CD4-positive, alpha-beta T cell (primary cell): Measurements from ENCODE around the gene CTCFL. TPM values are rescaled to one million over a fixed set of nuclear protein-coding genes. Genes with fewer than 3 reads are reported as not detected.

Experiments used
- ATAC-seq: fragments of 200-7000 bp; cut with Tn5 transposase; one replicate; pipeline ENCODE4 v1.10.0; 2022; ENCODE audit warnings: mild to moderate bottlenecking; ENCODE audit not compliant: poor library complexity
- CTCF ChIA-PET: fragments of 350-600 bp; sonication (Branson Sonifier 250); formaldehyde crosslinking; loops from one replicate; lab custom pipeline; 2021; ENCODE audit warnings: antibody characterized with exemption, inconsistent platforms; lab: Charles Lee
- POLR2A ChIA-PET: fragments of 350-600 bp; sonication (Branson Sonifier 250); formaldehyde crosslinking; loops from one replicate; lab custom pipeline; 2021; ENCODE audit warnings: antibody characterized with exemption, inconsistent platforms; lab: Charles Lee
- DNase-seq, 14 experiments: peaks; one replicate each; pipeline ENCODE4 v3.0.0-alpha.2; 2013 to 2020; ENCODE audit warnings: mixed read lengths in 2 of 14
- H3K27ac ChIP-seq, 2 donors: one replicate each; pipeline versions ENCODE4 v1.5.1 to v1.7.0; 2013; ENCODE audit warnings: low read length in 2 of 2, low read depth in 1 of 2, mild to moderate bottlenecking in 1 of 2
- H3K27me3 ChIP-seq, 2 experiments: 1 replicate in 1 of 2; 2 replicates in 1 of 2; pipeline versions ENCODE4 v1.6.1 to v1.7.0; 2013; ENCODE audit warnings: low read length in 2 of 2, control low read depth in 1 of 2, mild to moderate bottlenecking in 1 of 2, moderate library complexity in 1 of 2; ENCODE audit not compliant: insufficient read depth in 2 of 2, control insufficient read depth in 1 of 2
- H3K36me3 ChIP-seq: one replicate; pipeline ENCODE4 v1.6.1; 2013; ENCODE audit warnings: low read length, control low read depth; ENCODE audit not compliant: insufficient read depth
- H3K4me1 ChIP-seq: one replicate; pipeline ENCODE4 v1.6.1; 2013; ENCODE audit warnings: low read length, control low read depth; ENCODE audit not compliant: insufficient read depth
- H3K4me3 ChIP-seq: one replicate; pipeline ENCODE4 v1.5.1; 2013; ENCODE audit warnings: mild to moderate bottlenecking, low read length, moderate library complexity
- H3K9me3 ChIP-seq, 2 experiments: 1 replicate in 1 of 2; 2 replicates in 1 of 2; pipeline versions ENCODE4 v1.6.1 to v1.7.0; 2013; ENCODE audit warnings: low read length in 2 of 2, mild to moderate bottlenecking in 2 of 2, control low read depth in 1 of 2, moderate library complexity in 1 of 2; ENCODE audit not compliant: control insufficient read depth in 1 of 2, insufficient read depth in 1 of 2
- H3K27ac Mint-ChIP-seq: one replicate; pipeline ENCODE4 v1.8.0; 2020; ENCODE audit warnings: mixed read lengths
- H3K27me3 Mint-ChIP-seq: one replicate; pipeline ENCODE4 v1.8.0; 2021; ENCODE audit warnings: mixed read lengths
- H3K36me3 Mint-ChIP-seq: one replicate; pipeline ENCODE4 v1.8.0; 2021; ENCODE audit warnings: low read depth, mixed read lengths
- H3K4me1 Mint-ChIP-seq: one replicate; pipeline ENCODE4 v1.8.0; 2021; ENCODE audit warnings: low read depth, mixed read lengths
- H3K4me3 Mint-ChIP-seq: one replicate; pipeline ENCODE4 v1.8.0; 2020; ENCODE audit warnings: mild to moderate bottlenecking, mixed read lengths
- H3K9me3 Mint-ChIP-seq: one replicate; pipeline ENCODE4 v1.8.0; 2020; ENCODE audit warnings: mixed read lengths
- intact Hi-C, 2 experiments: fragments of 100-400 bp; cut with DNase I in 1 of 2; cut with micrococcal nuclease in 1 of 2; formaldehyde crosslinking; loops; one replicate each; pipeline versions ENCODE4 v1.15.1 to v1.9.0; 2023 to 2025; cut with DNase I, micrococcal nuclease
- total RNA-seq, 174 experiments: library from RNA in 2 of 174; stranded (reverse) in 2 of 174; gene quantifications; one replicate each; pipeline ENCODE4 v1.2.3 and lab custom pipeline; 2021 to 2026
- TF ChIP-seq, protein P1 (sequence below): fragments of 200-600 bp; IDR thresholded peaks from one replicate; pipeline ENCODE4 v1.8.0; 2022; ENCODE audit warnings: antibody characterized with exemption, mild to moderate bottlenecking

Gene CTCFL
- total RNA-seq, 2 experiments from 2014 or later = not detected

DNA sequence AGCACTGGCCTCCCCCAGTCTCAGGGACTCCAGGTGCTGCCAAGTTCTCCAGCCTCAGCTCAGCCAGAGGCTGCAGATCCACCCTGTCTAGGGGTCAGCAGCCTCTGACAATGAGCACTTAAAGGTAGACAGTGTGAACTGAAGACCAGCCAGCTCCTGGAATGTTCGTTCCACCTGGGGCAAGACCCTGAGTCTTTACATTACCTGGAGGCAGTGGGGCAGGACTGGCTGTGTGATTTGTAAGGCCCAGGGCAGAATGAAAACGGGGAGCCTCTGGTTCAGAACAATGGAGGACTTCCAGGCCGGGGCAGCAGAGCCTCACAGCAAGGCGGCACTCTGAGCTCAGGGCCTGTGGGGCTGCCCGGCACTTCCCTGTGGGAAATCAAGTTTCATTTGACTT lies 65.0 kb downstream of the CTCFL start:
- Histone ChIP-seq H3K4me1 (no peaks in the 10 kb centered on the region), H3K27ac (no peak overlapping the region), H3K4me3 (no peak overlapping the region), H3K9me3 (peaks cover 0 to 5% of the 10 kb centered on the region in 2 experiments), H3K27me3 (no peaks in the 10 kb centered on the region), H3K36me3 (no peaks in the 10 kb centered on the region)
- POLR2A ChIA-PET = no interaction called here
- no peaks in the 10 kb centered on the region for H3K9me3 Mint-ChIP-seq
- DNase-seq = no peak
- CTCF ChIA-PET = no interaction called here
- TF ChIP-seq, protein P1, sequence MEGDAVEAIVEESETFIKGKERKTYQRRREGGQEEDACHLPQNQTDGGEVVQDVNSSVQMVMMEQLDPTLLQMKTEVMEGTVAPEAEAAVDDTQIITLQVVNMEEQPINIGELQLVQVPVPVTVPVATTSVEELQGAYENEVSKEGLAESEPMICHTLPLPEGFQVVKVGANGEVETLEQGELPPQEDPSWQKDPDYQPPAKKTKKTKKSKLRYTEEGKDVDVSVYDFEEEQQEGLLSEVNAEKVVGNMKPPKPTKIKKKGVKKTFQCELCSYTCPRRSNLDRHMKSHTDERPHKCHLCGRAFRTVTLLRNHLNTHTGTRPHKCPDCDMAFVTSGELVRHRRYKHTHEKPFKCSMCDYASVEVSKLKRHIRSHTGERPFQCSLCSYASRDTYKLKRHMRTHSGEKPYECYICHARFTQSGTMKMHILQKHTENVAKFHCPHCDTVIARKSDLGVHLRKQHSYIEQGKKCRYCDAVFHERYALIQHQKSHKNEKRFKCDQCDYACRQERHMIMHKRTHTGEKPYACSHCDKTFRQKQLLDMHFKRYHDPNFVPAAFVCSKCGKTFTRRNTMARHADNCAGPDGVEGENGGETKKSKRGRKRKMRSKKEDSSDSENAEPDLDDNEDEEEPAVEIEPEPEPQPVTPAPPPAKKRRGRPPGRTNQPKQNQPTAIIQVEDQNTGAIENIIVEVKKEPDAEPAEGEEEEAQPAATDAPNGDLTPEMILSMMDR = no peak
- H3K27me3 Mint-ChIP-seq = no peaks in the 10 kb centered on the region
- H3K27ac Mint-ChIP-seq = no peak overlapping the region
- intact Hi-C loops = no loop called here
- no peak for ATAC-seq
- peaks cover 12% of the 10 kb centered on the region for H3K4me1 Mint-ChIP-seq
- no peaks in the 10 kb centered on the region for H3K36me3 Mint-ChIP-seq
- no peak overlapping the region for H3K4me3 Mint-ChIP-seq

DNA sequence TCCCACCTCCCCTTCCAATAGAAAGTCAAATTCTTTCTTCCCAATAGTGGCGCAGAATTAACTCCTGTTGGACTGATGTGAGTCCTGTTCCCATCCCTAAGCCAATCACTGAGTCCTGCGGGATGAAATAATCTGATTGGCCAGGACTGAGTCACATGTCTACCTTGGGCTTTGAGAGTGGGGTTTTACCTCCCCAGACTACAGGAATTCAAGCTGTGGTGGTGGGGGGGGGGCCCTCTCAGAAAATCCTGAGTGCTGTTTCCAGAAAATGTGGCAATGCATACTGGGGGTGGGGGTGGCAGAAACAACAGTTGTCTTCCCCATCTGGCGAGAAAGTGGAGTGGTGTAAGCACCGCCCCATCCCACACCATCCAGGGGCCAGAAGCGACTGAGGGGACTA lies 65.7 kb downstream of the CTCFL start:
- ATAC-seq (no peak), DNase-seq (no peak)
- no peak overlapping the region for H3K27ac ChIP-seq
- TF ChIP-seq, protein P1 = no peak
- Mint-ChIP-seq H3K4me3 (no peak overlapping the region), H3K9me3 (no peaks in the 10 kb centered on the region), H3K4me1 (peaks cover 12% of the 10 kb centered on the region), H3K36me3 (no peaks in the 10 kb centered on the region), H3K27ac (no peak overlapping the region), H3K27me3 (no peaks in the 10 kb centered on the region)
- H3K4me3 ChIP-seq = no peak overlapping the region
- ChIA-PET CTCF (no interaction called here), POLR2A (no interaction called here)
- H3K9me3 ChIP-seq = peaks cover 0 to 5% of the 10 kb centered on the region in 2 experiments
- intact Hi-C loops = no loop called here
- no peaks in the 10 kb centered on the region for H3K27me3 ChIP-seq
- H3K4me1 ChIP-seq = no peaks in the 10 kb centered on the region
- no peaks in the 10 kb centered on the region for H3K36me3 ChIP-seq

DNA sequence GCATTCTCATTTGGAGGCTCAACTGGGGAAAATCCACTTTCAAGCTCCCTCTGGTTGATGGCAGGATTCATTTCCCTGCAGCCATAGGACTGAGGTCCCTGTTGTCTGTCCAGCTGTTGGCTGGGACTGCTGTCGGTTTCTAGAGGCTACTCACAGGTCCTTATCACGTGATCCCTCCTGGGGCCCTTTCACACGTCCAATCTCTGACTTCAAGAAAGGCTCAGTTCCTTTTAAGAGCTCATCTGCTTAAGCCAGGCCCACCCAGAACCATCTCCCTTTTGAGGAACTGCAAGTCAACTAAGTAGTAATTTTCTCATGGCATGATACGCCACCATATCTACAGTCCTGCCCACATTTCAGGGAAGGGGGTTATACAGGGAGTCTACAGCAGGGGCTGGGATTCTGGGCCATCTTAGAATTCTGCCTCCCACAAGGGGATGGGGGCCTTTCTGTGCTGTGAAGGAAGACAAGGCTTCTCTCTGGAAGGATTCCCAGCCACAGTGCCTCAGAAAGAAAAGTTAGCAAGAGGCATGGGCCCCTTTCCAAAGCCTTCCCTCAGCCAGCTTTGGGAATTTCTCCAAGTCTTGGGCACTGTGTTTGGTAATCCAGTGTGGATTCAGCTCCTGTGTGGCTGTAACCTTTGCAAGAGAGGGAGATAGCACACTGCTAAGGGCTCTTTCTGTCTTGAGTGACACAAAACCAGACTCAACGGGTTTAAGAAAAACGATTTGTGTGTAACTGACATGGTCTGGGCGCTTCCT lies 66.4 kb downstream of the CTCFL start:
- Histone ChIP-seq H3K4me3 (no peak overlapping the region), H3K36me3 (no peaks in the 10 kb centered on the region), H3K27me3 (no peaks in the 10 kb centered on the region), H3K9me3 (peaks cover 0 to 5% of the 10 kb centered on the region in 2 experiments), H3K27ac (no peak overlapping the region), H3K4me1 (no peaks in the 10 kb centered on the region)
- Mint-ChIP-seq H3K27me3 (no peaks in the 10 kb centered on the region), H3K4me1 (peaks cover 8% of the 10 kb centered on the region), H3K4me3 (no peak overlapping the region), H3K9me3 (no peaks in the 10 kb centered on the region), H3K36me3 (no peaks in the 10 kb centered on the region), H3K27ac (no peak overlapping the region)
- TF ChIP-seq, protein P1 = no peak
- ChIA-PET CTCF (no interaction called here), POLR2A (no interaction called here)
- DNase-seq (no peak), ATAC-seq (no peak)
- intact Hi-C loops = no loop called here
